HepG2 (cell line): ENCODE results near the gene FAM78B. TPM values are rescaled to one million over a fixed set of nuclear protein-coding genes. Genes with fewer than 3 reads are reported as not detected.

Experiments
- HES4 ChIP-seq: sonication (generic); formaldehyde crosslinking; IDR thresholded peaks from 2 replicates; pipeline ENCODE4 v1.9.0; 2021; ENCODE audit warnings: mild to moderate bottlenecking, missing genetic modification reagents, borderline replicate concordance
- IRF2 ChIP-seq: IDR thresholded peaks from 2 replicates; pipeline ENCODE4 v1.6.1; 2018; ENCODE audit warnings: missing genetic modification reagents, missing compliant biosample characterization
- KDM2A ChIP-seq: sonication (generic); formaldehyde crosslinking; IDR thresholded peaks from 2 replicates; pipeline ENCODE4 v1.4.0; 2020; ENCODE audit warnings: low read depth, missing genetic modification reagents, borderline replicate concordance
- KDM5B ChIP-seq: sonication (generic); formaldehyde crosslinking; IDR thresholded peaks from 2 replicates; pipeline ENCODE4 v1.4.0; 2020; ENCODE audit warnings: missing genetic modification reagents, mild to moderate bottlenecking, borderline replicate concordance
- PATZ1 ChIP-seq: sonication (generic); formaldehyde crosslinking; IDR thresholded peaks from 2 replicates; pipeline ENCODE4 v1.4.0; 2020; ENCODE audit warnings: missing genetic modification reagents
- SCMH1 ChIP-seq: sonication (generic); formaldehyde crosslinking; IDR thresholded peaks from 2 replicates; pipeline ENCODE4 v1.9.0; 2021; ENCODE audit warnings: missing genetic modification reagents, mild to moderate bottlenecking, borderline replicate concordance
- SP1 ChIP-seq, 2 experiments: fragments of 450-650 bp in 1 of 2; sonication (generic) in 1 of 2; formaldehyde crosslinking in 1 of 2; IDR thresholded peaks; 2 replicates each; pipeline versions ENCODE4 v1.4.0 to v1.6.1; 2016 to 2020; ENCODE audit warnings: missing genetic modification reagents in 1 of 2
- THAP11 ChIP-seq: IDR thresholded peaks from 2 replicates; pipeline ENCODE4 v1.6.1; 2016; ENCODE audit warnings: missing biosample characterization, missing genetic modification reagents
- ZFP91 ChIP-seq: sonication (generic); formaldehyde crosslinking; IDR thresholded peaks from 2 replicates; pipeline ENCODE4 v1.9.0; 2022; ENCODE audit warnings: missing genetic modification reagents, mild to moderate bottlenecking, borderline replicate concordance
- ZNF382 ChIP-seq: sonication (generic); formaldehyde crosslinking; IDR thresholded peaks from 2 replicates; pipeline ENCODE4 v1.5.0; 2020; ENCODE audit warnings: missing genetic modification reagents, mild to moderate bottlenecking, borderline replicate concordance
- ZNF563 ChIP-seq: sonication (generic); formaldehyde crosslinking; IDR thresholded peaks from 2 replicates; pipeline ENCODE4 v1.8.0; 2022; ENCODE audit warnings: mild to moderate bottlenecking, moderate library complexity, missing genetic modification reagents
- ZNF574 ChIP-seq: sonication (generic); formaldehyde crosslinking; IDR thresholded peaks from 2 replicates; pipeline ENCODE4 v1.4.0; 2020; ENCODE audit warnings: missing genetic modification reagents
- ZNF597 ChIP-seq: sonication (generic); formaldehyde crosslinking; IDR thresholded peaks from 2 replicates; pipeline ENCODE4 v1.5.0; 2020; ENCODE audit warnings: missing genetic modification reagents
- ZNF687 ChIP-seq: sonication (generic); formaldehyde crosslinking; IDR thresholded peaks from 2 replicates; pipeline ENCODE4 v1.5.1; 2020; ENCODE audit warnings: mild to moderate bottlenecking, missing genetic modification reagents, moderate library complexity
- polyA plus RNA-seq, 8 experiments: library from polyadenylated mRNA; depleted of rRNA in 3 of 8; stranded (reverse) in 7 of 8; unstranded in 1 of 8; fragments of >200 nt; fragmentation: Illumina TruSeq in 4 of 8; extraction: Trizol in 4 of 8; gene quantifications; 2 replicates each; pipeline versions ENCODE4 v1.2.1 to v1.2.3, GENCODE V29; 2011 to 2016; ENCODE audit warnings: low read depth in 4 of 8, missing spikeins in 1 of 8, mixed read lengths in 1 of 8; ENCODE audit not compliant: insufficient read depth in 1 of 8
- total RNA-seq, 5 experiments: library from RNA; depleted of rRNA; stranded (reverse); fragments of >200 nt; fragmentation: Illumina TruSeq; extraction: Trizol; gene quantifications; 2 replicates each; pipeline ENCODE4 v1.2.3, GENCODE V29; 2016; ENCODE audit warnings: low read depth in 1 of 5

The FAM78B gene
- total and polyA plus RNA-seq, 2 of the 13 experiments (the other 11 are each of a cell fraction or from before 2014, with no cell fraction given): 0.22 to 0.31 TPM

GRCh38 chr1:166166698-166167571 is at the start of gene FAM78B (continued):
- peak; percentile 70 for TF ChIP-seq PATZ1 (CRISPR knock-in tag)
- no peak for TF ChIP-seq ZNF597 (CRISPR knock-in tag)
- peak; percentile 75; the same call in 1 of the 2 replicates for TF ChIP-seq ZNF563 (CRISPR knock-in tag)
- no peak for TF ChIP-seq SP1 (IDR thresholded peaks at IDR 0.05)
- TF ChIP-seq SP1 (CRISPR knock-in tag; IDR thresholded peaks at IDR 0.05): peak; percentile 8; the same call in 1 of the 2 replicates
- 0 out of 2 replicates have a peak, but pooled peaks have one; percentile 23 for TF ChIP-seq KDM2A (CRISPR knock-in tag)
- TF ChIP-seq HES4 (CRISPR knock-in tag): peak; percentile 66; the same call in 1 of the 2 replicates
- no peak for TF ChIP-seq SCMH1 (CRISPR knock-in tag)
- no peak for TF ChIP-seq ZNF574
- TF ChIP-seq ZNF687 (CRISPR knock-in tag): 0 out of 2 replicates have a peak, but pooled peaks have one; percentile 30
- 0 out of 2 replicates have a peak, but pooled peaks have one; percentile 29 for TF ChIP-seq THAP11 (CRISPR knock-in tag)
- peak; percentile 60; the same call in 1 of the 2 replicates for TF ChIP-seq ZFP91
- TF ChIP-seq ZNF382 (CRISPR knock-in tag): no peak
- TF ChIP-seq KDM5B (CRISPR knock-in tag): no peak
- 0 out of 2 replicates have a peak, but pooled peaks have one; percentile 22 for TF ChIP-seq IRF2
